T-cell (primary cell): Measurements from ENCODE around the gene USP28. TPM values are rescaled to one million over a fixed set of nuclear protein-coding genes. Genes with fewer than 3 reads are reported as not detected.
"Not testable (repeated sequence)": the region's sequence is repeated elsewhere in the genome, so short reads cannot be mapped to it uniquely, and the experiment has no call there.

Experiments
- ATAC-seq, 4 experiments: fragments of 200-7000 bp in 3 of 4; fragments of 150-1000 bp in 1 of 4; cut with Tn5 transposase; replicated peaks in 1 of 4; 1 replicate in 3 of 4; 2 replicates in 1 of 4; pipeline ENCODE4 v1.10.0; 2021; ENCODE audit warnings: moderate library complexity in 3 of 4, mild to moderate bottlenecking in 2 of 4, moderate number of reproducible peaks in 1 of 4
- CTCF ChIA-PET, 2 donors: fragments of 300-600 bp; sonication (Branson Sonifier 250); formaldehyde crosslinking; loops; one replicate each; lab custom pipeline; 2022; ENCODE audit warnings: antibody characterized with exemption in 2 of 2; lab: Charles Lee
- POLR2A ChIA-PET, 2 donors: fragments of 300-600 bp; sonication (Branson Sonifier 250); formaldehyde crosslinking; loops; one replicate each; lab custom pipeline; 2022; ENCODE audit warnings: antibody characterized with exemption in 2 of 2; lab: Charles Lee
- DNase-seq, 35 experiments: peaks; one replicate each; pipeline versions ENCODE4 v3.0.0 to v3.0.0-alpha.2; 2013 to 2023
- H3K27ac ChIP-seq: one replicate; pipeline ENCODE4 v1.5.1; 2013; ENCODE audit warnings: low read length
- H3K27me3 ChIP-seq, 2 experiments: replicated peaks in 1 of 2; 1 replicate in 1 of 2; 2 replicates in 1 of 2; pipeline versions ENCODE4 v1.6.1 to v1.7.0; 2013; ENCODE audit warnings: low read length in 1 of 2, mixed read lengths in 1 of 2; ENCODE audit not compliant: control insufficient read depth in 2 of 2, insufficient read depth in 2 of 2; ENCODE audit errors: extremely low read depth in 1 of 2
- H3K36me3 ChIP-seq, 2 donors: 1 replicate in 1 of 2; 2 replicates in 1 of 2; pipeline versions ENCODE4 v1.6.1 to v1.7.0; 2013; ENCODE audit warnings: low read length in 1 of 2; ENCODE audit not compliant: control insufficient read depth in 2 of 2, insufficient read depth in 1 of 2; ENCODE audit errors: extremely low read depth in 1 of 2
- H3K4me1 ChIP-seq, 2 experiments: 1 replicate in 1 of 2; 2 replicates in 1 of 2; pipeline versions ENCODE4 v1.6.1 to v1.7.0; 2013; ENCODE audit warnings: low read length in 2 of 2, mixed read lengths in 1 of 2; ENCODE audit not compliant: insufficient read depth in 2 of 2, control insufficient read depth in 1 of 2; ENCODE audit errors: extremely low read depth in 1 of 2
- H3K4me3 ChIP-seq, 2 donors: 1 replicate in 1 of 2; 2 replicates in 1 of 2; pipeline versions ENCODE4 v1.5.1 to v1.7.0; 2013; ENCODE audit warnings: mild to moderate bottlenecking in 2 of 2, low read length in 1 of 2, moderate library complexity in 1 of 2; ENCODE audit not compliant: control insufficient read depth in 1 of 2; ENCODE audit errors: extremely low read depth in 1 of 2
- H3K9me3 ChIP-seq: 2 replicates; pipeline ENCODE4 v1.7.0; 2013
- H3K27ac Mint-ChIP-seq, 2 donors: one replicate each; pipeline ENCODE4 v1.8.0; 2020 to 2021; ENCODE audit warnings: mild to moderate bottlenecking in 2 of 2, mixed read lengths in 2 of 2
- H3K27me3 Mint-ChIP-seq, 2 donors: one replicate each; pipeline ENCODE4 v1.8.0; 2021 to 2022; ENCODE audit warnings: mixed read lengths in 2 of 2
- H3K36me3 Mint-ChIP-seq: one replicate; pipeline ENCODE4 v1.8.0; 2021; ENCODE audit warnings: mixed read lengths
- H3K4me1 Mint-ChIP-seq, 3 donors: one replicate each; pipeline ENCODE4 v1.8.0; 2020 to 2022; ENCODE audit warnings: mixed read lengths in 3 of 3, mild to moderate bottlenecking in 1 of 3
- H3K4me3 Mint-ChIP-seq, 3 donors: one replicate each; pipeline ENCODE4 v1.8.0; 2020 to 2022; ENCODE audit warnings: mild to moderate bottlenecking in 3 of 3, mixed read lengths in 3 of 3, moderate library complexity in 3 of 3
- H3K9me3 Mint-ChIP-seq, 3 donors: one replicate each; pipeline ENCODE4 v1.8.0; 2020 to 2022; ENCODE audit warnings: mixed read lengths in 3 of 3
- WGBS: methylation state at CpG from one replicate; pipeline ENCODE4 v1.1.5; 2013; ENCODE audit warnings: missing lambda C conversion rate; ENCODE audit not compliant: insufficient coverage; 5-methylcytosine and 5-hydroxymethylcytosine counted together
- total RNA-seq, 35 experiments: library from RNA in 6 of 35; stranded (reverse) in 6 of 35; fragments of 120-200 nt in 1 of 35; gene quantifications; one replicate each; pipeline versions ENCODE4 v1.2.1 to v1.2.4 and lab custom pipeline; 2013 to 2026

USP28 gene
- total RNA-seq, 5 donors from 2014 or later (not counting 1 experiment from before 2014, with no cell fraction given) = 16.8 to 28.5 (median 22.9) TPM

- no peak overlapping the region for H3K27ac ChIP-seq
- Mint-ChIP-seq H3K4me3 (no peak overlapping the region), H3K27me3 (no peaks in the 10 kb centered on the region), H3K36me3 (peaks cover 54% of the 10 kb centered on the region), H3K9me3 (no peaks in the 10 kb centered on the region), H3K4me1 (no peaks in the 10 kb centered on the region), H3K27ac (no peak overlapping the region)
- ChIA-PET CTCF (interaction anchor here in 1 of 2 donors (0.5 to 1.2 kb wide), 2 partner anchors 9 to 21 kb away, joined by 3 to 4 read pairs; no protein-coding TSS in a partner anchor), POLR2A (interaction anchor here in 1 of 2 donors (0.6 kb wide), 1 partner anchor 483 kb away, joined by 3 read pairs; no protein-coding TSS in a partner anchor)
- H3K9me3 ChIP-seq = no peaks in the 10 kb centered on the region
- DNase-seq (no peak), ATAC-seq (no peak)
- no peak overlapping the region for H3K4me3 ChIP-seq
- H3K4me1 ChIP-seq = no peaks in the 10 kb centered on the region
- peaks cover 7 to 57% of the 10 kb centered on the region in 2 donors for H3K36me3 ChIP-seq
- no peaks in the 10 kb centered on the region for H3K27me3 ChIP-seq
Observed at GRCh38 chr11:113802621-113803020, 72.8 kb downstream of the USP28 start.

GRCh38 chr11:113796663-113797259 is 78.6 kb downstream of the USP28 start:
- ATAC-seq (peak in 3 of 4 experiments; percentile 54 to 66 (median 63)), DNase-seq (peak in 3 of 35 experiments; percentile 6 to 49 (median 12))
- H3K27ac ChIP-seq = no peak overlapping the region
- no peaks in the 10 kb centered on the region for H3K27me3 ChIP-seq
- no peaks in the 10 kb centered on the region for H3K4me1 Mint-ChIP-seq
- no peaks in the 10 kb centered on the region for H3K27me3 Mint-ChIP-seq
- no peak overlapping the region for H3K4me3 ChIP-seq
- H3K4me3 Mint-ChIP-seq = no peak overlapping the region
- ChIA-PET POLR2A (interaction anchor here in 1 of 2 donors (0.6 kb wide), 1 partner anchor 38 kb away, joined by 3 read pairs; no protein-coding TSS in a partner anchor), CTCF (interaction anchor here (0.6 to 1.4 kb wide), 7 partner anchors 8 to 1577 kb away, joined by 3 to 11 read pairs (median 3); partner anchors contain the start of gene ZW10 (in 1 of the 2))
- no peaks in the 10 kb centered on the region for H3K4me1 ChIP-seq
- H3K36me3 Mint-ChIP-seq = peaks cover 22% of the 10 kb centered on the region
- 81% methylated on average over 3 of the region's 3 CpGs for WGBS
- peaks cover 0 to 18% of the 10 kb centered on the region in 2 donors for H3K36me3 ChIP-seq
- no peaks in the 10 kb centered on the region for H3K9me3 Mint-ChIP-seq
- no peaks in the 10 kb centered on the region for H3K9me3 ChIP-seq
- H3K27ac Mint-ChIP-seq = no peak overlapping the region

- POLR2A ChIA-PET = no interaction called here
- CTCF ChIA-PET = interaction anchor here in 1 of 2 donors (1.1 kb wide), 1 partner anchor 50 kb away, joined by 3 read pairs; no protein-coding TSS in a partner anchor
- H3K9me3 Mint-ChIP-seq = no peaks in the 10 kb centered on the region
- peaks cover 2 to 11% of the 10 kb centered on the region in 2 experiments for H3K27me3 ChIP-seq
- H3K4me3 ChIP-seq = no peak overlapping the region
- H3K36me3 ChIP-seq = no peaks in the 10 kb centered on the region
- peaks cover 11 to 17% of the 10 kb centered on the region in 2 donors for H3K27me3 Mint-ChIP-seq
- no peaks in the 10 kb centered on the region for H3K4me1 Mint-ChIP-seq
- no peak overlapping the region for H3K27ac Mint-ChIP-seq
- H3K4me3 Mint-ChIP-seq = no peak overlapping the region
- ATAC-seq = no peak
- no peaks in the 10 kb centered on the region for H3K36me3 Mint-ChIP-seq
- H3K27ac ChIP-seq = no peak overlapping the region
- DNase-seq = no peak
- H3K9me3 ChIP-seq = no peaks in the 10 kb centered on the region
- WGBS = 84% methylated on average over 30 of the region's 35 CpGs
- H3K4me1 ChIP-seq = no peaks in the 10 kb centered on the region
Observed at GRCh38 chr11:113789675-113790320, 85.6 kb downstream of the USP28 start.

DNA sequence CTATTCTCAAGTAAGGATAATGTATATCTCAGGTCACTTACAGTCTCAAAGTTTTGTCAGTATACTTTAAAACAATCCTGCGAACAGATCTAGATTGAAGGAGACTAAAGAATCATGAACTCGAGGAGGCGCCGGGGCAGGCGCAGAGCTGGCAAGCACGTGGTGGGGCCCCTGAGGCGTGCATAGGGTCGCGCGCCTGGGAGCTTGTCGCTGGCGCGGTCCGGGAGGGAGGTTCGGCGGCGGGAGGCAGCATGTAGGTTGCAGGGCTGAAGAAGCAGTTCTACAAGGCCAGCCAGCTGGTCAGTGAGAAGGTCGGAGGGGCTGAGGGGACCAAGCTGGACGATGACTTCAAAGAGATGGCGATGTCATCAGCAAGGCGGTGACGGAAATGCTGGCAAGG is 86.4 kb downstream of the USP28 start:
- H3K27me3 Mint-ChIP-seq = peaks cover 18 to 24% of the 10 kb centered on the region in 2 donors
- ATAC-seq, H3K36me3 Mint-ChIP-seq, H3K4me1 Mint-ChIP-seq, H3K9me3 ChIP-seq, H3K4me1 ChIP-seq, H3K4me3 ChIP-seq, H3K9me3 Mint-ChIP-seq, DNase-seq, H3K27ac ChIP-seq, H3K36me3 ChIP-seq, H3K27ac Mint-ChIP-seq, H3K4me3 Mint-ChIP-seq, POLR2A ChIA-PET: not testable (repeated sequence)
- CTCF ChIA-PET = interaction anchor here (0.6 to 1.1 kb wide), 2 partner anchors 8 to 49 kb away, joined by 3 to 4 read pairs; no protein-coding TSS in a partner anchor
- 87% methylated on average over 22 of the region's 22 CpGs for WGBS
- H3K27me3 ChIP-seq = peaks cover 2 to 11% of the 10 kb centered on the region in 2 experiments

DNA sequence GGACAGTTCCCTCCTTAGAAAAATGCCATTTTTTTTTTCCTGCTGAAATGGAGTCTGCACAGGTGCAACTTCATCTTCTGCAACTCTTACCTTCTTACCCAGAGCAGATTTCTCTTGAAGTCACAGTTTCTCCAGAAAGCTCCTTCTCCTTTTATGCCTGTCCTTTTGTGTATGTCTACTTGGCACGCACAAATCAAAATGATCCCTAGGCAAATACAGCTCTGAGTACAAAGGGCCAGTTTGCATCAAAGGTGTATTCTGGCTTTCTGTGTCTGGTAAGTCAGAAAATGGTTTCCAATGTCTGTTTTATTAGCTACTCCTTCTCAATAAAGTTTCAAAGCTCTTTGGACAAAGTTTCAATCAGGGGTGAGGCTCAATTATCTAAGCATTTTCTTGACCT is 93.2 kb downstream of the USP28 start:
- POLR2A ChIA-PET = no interaction called here
- peaks cover 32 to 41% of the 10 kb centered on the region in 2 donors for H3K27me3 Mint-ChIP-seq

GRCh38 chr11:113781682-113782081 is 93.7 kb downstream of the USP28 start:
- Mint-ChIP-seq H3K9me3 (no peaks in the 10 kb centered on the region), H3K27me3 (peaks cover 32 to 39% of the 10 kb centered on the region in 2 donors), H3K4me3 (no peak overlapping the region), H3K4me1 (no peaks in the 10 kb centered on the region), H3K27ac (no peak overlapping the region), H3K36me3 (no peaks in the 10 kb centered on the region)
- POLR2A ChIA-PET = no interaction called here
- DNase-seq (no peak), ATAC-seq (no peak)
- H3K4me3 ChIP-seq = no peak overlapping the region
- no peaks in the 10 kb centered on the region for H3K36me3 ChIP-seq
- peaks cover 0 to 25% of the 10 kb centered on the region in 2 experiments for H3K27me3 ChIP-seq
- no peaks in the 10 kb centered on the region for H3K4me1 ChIP-seq
- H3K9me3 ChIP-seq = no peaks in the 10 kb centered on the region
- H3K27ac ChIP-seq = no peak overlapping the region
- CTCF ChIA-PET = interaction anchor here (0.6 to 1.0 kb wide), 4 partner anchors 9 to 21 kb away, joined by 3 read pairs; no protein-coding TSS in a partner anchor
- WGBS = 83% methylated on average over 5 of the region's 5 CpGs

More for the DNA sequence above, 93.2 kb downstream of the USP28 start:
- Mint-ChIP-seq H3K4me3 (no peak overlapping the region), H3K9me3 (no peaks in the 10 kb centered on the region), H3K36me3 (no peaks in the 10 kb centered on the region), H3K4me1 (no peaks in the 10 kb centered on the region), H3K27ac (no peak overlapping the region)
- Histone ChIP-seq H3K27me3 (peaks cover 0 to 25% of the 10 kb centered on the region in 2 experiments), H3K4me1 (no peaks in the 10 kb centered on the region), H3K9me3 (no peaks in the 10 kb centered on the region), H3K36me3 (no peaks in the 10 kb centered on the region), H3K4me3 (no peak overlapping the region), H3K27ac (no peak overlapping the region)
- ATAC-seq = no peak
- WGBS = no CpG with 5 or more reads among the region's 1 CpG
- no peak for DNase-seq
- CTCF ChIA-PET = interaction anchor here (0.6 to 0.7 kb wide), 3 partner anchors 9 to 20 kb away, joined by 3 read pairs; no protein-coding TSS in a partner anchor
